NCI-H1694 treated with DMSO at 0.1 percent for 48 hours (cell line): ENCODE measurements around the gene KAZN.

Experiments used
- DNase-seq: peaks from one replicate; lab custom pipeline; 2025; lab: John Stamatoyannopoulos, UW

Gene KAZN

DNA sequence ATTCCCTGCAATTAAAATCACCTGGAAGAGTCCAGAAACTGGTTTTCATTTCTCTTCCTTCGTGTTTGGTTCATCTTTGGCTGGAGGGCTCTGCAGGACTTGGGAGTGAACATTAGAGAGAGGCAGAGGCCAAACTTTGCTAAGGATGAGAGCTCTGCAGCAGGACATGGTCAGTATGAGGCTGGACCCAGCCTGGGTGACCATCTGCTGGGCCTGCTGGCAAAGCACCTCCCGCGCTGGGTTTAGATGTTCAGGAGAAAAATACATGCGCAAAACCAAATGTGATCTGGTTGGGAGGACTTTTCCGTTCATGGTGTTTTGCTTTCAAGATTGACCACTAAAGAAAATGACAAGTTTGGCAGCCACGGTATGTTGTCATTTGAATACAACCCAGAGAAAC, 15.9 kb downstream of the KAZN start:
- no peak for DNase-seq

DNA sequence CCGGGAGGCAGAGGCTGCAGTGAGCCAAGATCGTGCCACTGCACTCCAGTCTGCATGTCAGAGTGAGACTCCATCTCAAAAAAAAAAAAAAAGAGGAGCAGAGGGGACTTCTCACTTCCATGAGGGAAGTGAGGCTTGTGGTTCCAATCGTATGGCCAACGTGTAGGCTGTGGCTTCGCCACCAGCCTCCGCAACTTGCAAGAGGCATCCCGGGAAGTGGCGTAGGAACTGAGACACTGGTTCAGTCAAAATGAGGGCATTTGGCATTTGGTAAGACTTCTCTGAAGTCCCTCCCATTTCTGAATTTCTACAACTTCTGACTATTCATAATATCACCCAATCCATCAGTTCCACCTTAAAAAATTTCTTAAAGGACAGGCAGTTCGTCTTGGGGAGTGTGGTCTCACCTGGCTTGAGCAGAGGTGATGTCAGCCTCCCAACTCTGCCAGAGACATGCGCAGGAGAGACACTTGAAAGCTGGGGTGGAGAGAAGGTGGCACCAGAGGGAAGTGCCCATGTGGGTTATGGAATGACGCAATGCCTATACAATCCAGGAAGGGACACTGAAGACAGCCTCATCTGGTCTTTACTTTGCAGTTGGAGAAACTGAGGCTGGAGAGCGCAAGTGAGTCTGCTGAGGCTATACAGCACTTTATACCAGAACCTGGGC, 17.2 kb downstream of the KAZN start:
- no peak for DNase-seq

DNA sequence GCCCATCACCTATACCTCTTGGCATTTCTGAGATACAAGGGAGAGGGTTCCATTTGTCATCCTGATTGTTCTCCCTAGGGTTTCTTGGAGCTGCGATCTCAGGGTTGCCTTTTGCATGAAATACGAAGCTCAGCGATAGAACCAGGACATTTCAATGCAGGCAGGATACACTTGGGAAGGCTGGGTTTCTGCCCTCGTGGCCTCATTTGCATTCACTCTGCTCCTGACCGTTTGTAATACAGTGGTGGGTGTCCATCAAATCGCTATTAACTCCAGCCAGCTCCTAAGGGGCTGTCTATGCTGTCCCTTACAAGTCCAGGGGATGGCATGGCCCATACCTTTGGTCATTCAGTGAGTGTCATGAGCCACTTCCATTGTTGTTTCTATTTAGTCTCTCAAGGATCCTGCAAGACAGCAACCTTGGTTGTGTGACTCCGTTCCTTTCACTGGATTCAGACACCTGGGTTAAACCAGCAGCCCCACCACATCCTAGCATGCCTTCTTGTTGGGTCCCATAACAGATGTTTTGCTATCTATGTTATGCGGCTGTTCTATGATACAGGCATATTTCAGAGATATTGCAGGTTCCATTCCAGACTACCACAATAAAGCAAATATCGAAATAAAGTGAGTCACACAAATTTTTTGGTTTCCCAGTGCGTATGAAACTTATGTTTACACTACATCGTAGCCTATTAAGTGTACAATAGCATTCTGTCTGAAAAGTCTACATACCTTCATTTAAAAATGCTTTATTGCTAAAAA, 18.3 kb downstream of the KAZN start:
- no peak for DNase-seq

DNA sequence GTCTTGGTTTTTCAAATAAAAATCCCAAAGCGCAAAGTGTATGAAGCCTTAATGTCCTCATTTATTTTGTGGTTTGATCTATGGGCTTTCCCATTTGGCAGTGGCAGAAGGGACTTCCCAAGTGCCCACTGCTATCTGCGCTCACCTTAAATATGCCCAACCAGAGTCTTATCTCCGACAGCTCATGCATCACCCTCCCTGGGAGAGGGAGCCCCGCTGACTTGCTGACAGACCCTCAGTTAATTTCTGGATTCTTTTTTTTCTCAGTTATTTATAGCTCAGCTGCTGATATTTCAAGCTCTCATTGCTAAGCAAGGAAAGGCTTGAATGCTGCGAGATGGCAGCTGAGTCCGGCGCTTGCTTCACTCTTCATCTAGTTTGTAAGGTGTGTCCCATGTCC, 19.3 kb downstream of the KAZN start:
- no peak for DNase-seq

DNA sequence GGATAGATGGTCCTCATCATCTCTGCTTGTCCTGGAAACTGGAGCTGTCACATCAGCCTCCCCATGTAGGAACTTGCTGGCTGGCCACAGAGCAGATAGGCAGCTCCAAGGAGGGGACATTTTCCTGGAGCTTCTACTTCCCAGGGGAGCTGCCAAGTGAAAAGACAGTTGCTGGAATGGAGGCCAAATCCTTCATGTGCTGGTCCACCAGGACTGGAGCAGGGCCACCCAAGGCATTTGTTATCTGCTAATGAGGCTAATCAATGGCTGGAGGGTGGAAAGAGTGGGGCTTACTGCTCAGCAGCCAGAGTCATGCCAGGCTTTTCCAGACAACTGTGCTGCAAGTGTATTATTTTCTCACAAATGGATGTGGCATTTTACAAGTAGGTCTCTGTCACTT, 22.5 kb downstream of the KAZN start:
- no peak for DNase-seq

- DNase-seq = no peak
Observed at GRCh38 chr1:14623090-14623489, 24.6 kb downstream of the KAZN start.

GRCh38 chr1:14624941-14625340, 26.5 kb downstream of the KAZN start:
- DNase-seq = no peak

GRCh38 chr1:14625572-14625971, 27.1 kb downstream of the KAZN start:
- DNase-seq = peak; percentile 21

GRCh38 chr1:14625996-14626395, 27.5 kb downstream of the KAZN start:
- DNase-seq = no peak

- DNase-seq = no peak
Observed at GRCh38 chr1:14626869-14627607, 28.6 kb downstream of the KAZN start.

DNA sequence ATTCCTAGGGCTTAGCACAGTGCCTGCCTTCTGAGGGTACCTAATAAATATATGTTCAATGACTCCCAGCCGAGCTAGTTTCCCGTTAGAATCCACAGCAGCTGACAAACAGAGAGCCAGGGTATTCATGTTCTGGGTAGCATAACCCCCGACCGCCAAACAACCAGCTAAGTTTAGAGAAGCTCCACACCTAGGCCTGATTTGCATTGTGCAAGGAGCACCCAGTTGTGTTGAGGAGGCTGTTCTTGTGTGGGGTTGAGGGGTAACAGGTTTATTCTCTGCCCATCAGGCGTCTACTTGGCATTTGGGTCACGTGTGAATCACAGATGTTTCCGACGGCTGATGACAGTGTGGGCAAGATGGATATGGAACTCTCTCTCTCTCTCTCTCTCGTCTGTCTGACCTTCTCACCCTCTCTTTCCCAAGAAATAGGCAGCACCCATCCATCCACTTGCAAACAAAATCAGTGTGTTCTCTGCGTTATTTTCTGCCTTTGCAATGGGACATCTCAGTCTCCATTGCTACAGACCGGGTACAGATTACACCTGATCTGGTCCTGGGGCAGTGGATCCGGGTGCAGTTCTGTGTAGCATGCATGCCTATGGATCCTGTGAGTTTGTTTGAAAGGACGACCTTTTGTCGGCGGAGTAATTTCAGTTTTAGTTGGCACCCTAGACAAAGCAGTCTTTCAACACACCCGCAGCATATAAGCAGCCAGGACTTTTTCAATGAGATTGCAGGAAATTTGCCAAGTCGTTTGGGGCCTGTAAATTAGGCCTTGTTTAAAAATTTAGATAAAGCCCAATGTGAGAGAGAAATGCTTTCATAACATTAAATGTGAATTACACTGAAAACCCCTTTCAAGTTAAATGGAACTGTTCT, 29.4 kb downstream of the KAZN start:
- DNase-seq = no peak

GRCh38 chr1:14629363-14630014, 31.0 kb downstream of the KAZN start:
- DNase-seq = no peak

- DNase-seq = no peak
Observed at GRCh38 chr1:14630986-14631385, 32.5 kb downstream of the KAZN start.

DNA sequence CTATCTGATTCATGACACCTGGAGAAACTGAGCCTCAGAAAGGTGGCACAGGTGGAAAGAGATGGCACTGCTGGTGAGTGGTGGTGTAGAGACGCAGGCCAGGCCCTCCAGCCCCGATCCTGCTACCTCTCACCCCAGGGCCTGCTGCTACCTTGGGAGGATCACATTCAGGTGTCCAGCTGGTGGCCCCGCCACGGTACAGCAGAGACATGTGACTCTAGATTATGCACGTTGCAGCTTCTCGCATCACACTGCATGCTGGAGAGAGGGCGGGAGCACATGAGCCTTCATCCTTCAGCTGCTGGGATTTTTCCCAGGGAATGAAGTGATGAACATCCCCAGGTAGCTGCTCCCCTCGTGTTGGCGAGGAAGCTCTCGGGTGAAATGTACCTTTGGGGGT, 32.9 kb downstream of the KAZN start:
- no peak for DNase-seq

DNA sequence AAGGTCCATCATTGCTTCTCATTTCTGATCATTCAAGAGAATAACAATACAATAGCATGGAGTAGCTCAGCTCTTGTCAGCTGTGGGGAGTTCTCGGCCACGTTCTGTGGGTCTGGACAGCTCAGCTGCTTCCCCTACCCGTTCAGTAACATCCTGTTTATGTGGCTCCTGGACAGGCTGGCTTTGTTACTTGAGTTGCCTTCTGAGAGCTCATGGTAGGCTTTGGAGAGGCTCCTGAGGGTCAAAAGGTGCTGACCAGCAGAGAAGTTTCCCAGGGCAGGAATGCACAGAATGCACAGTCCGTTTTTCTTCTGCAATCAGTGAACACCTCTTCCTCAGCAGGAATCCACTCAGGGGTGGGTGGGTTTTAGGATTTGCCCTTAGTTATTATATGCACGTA, 36.0 kb downstream of the KAZN start:
- no peak for DNase-seq

GRCh38 chr1:14635421-14635820, 36.9 kb downstream of the KAZN start:
- no peak for DNase-seq

GRCh38 chr1:14636897-14637632, 38.6 kb downstream of the KAZN start:
- no peak for DNase-seq

GRCh38 chr1:14639291-14640050, 41.0 kb downstream of the KAZN start:
- DNase-seq = no peak

- DNase-seq = no peak
Observed at GRCh38 chr1:14642712-14643111, 44.2 kb downstream of the KAZN start.

- no peak for DNase-seq
Observed at GRCh38 chr1:14646973-14647372, 48.5 kb downstream of the KAZN start.
